GM19193 (cell line): ENCODE results near the gene NDUFA6.
"Not testable (repeated sequence)": the region's sequence is repeated elsewhere in the genome, so short reads cannot be mapped to it uniquely, and the experiment has no call there.

Experiments used
- POLR2A ChIP-seq: IDR thresholded peaks from 4 replicates; pipeline ENCODE4 v1.6.1; 2011; ENCODE audit not compliant: insufficient read depth, insufficient read length; ENCODE audit errors: extremely low read depth

The NDUFA6 gene

GRCh38 chr22:42090596-42091454 lies at the start of gene NDUFA6:
Gene NDUFA6, minus strand, starts transcription at chr22:42090772. Its CDS starts 28 bp downstream, at chr22:42090744.
- TF ChIP-seq POLR2A, result peak; percentile 92

- TF ChIP-seq POLR2A, result no peak
Observed at GRCh38 chr22:42138972-42139371, 48.4 kb upstream of the NDUFA6 start.

GRCh38 chr22:42138122-42138770 lies 47.7 kb upstream of the NDUFA6 start:
- TF ChIP-seq POLR2A, result no peak

GRCh38 chr22:42134100-42135020 lies 43.8 kb upstream of the NDUFA6 start:
- TF ChIP-seq POLR2A, result no peak

- TF ChIP-seq POLR2A, result no peak
Observed at GRCh38 chr22:42132457-42132856, 41.9 kb upstream of the NDUFA6 start.

GRCh38 chr22:42131562-42131961 lies 41.0 kb upstream of the NDUFA6 start:
- TF ChIP-seq POLR2A, result no peak

- not testable (repeated sequence) for TF ChIP-seq POLR2A
Observed at GRCh38 chr22:42130639-42131431, 40.3 kb upstream of the NDUFA6 start, which contains the start of gene CYP2D6. Gene CYP2D6, minus strand, starts transcription at chr22:42130810. Its CDS starts 19 bp downstream, at chr22:42130791.

GRCh38 chr22:42127606-42128005 lies 37.0 kb upstream of the NDUFA6 start:
- TF ChIP-seq POLR2A, result no peak

- TF ChIP-seq POLR2A, result no peak
Observed at GRCh38 chr22:42116848-42117424, 26.4 kb upstream of the NDUFA6 start.

- TF ChIP-seq POLR2A, result no peak
Observed at GRCh38 chr22:42114721-42115120, 24.1 kb upstream of the NDUFA6 start.

- no peak for TF ChIP-seq POLR2A
Observed at GRCh38 chr22:42111798-42112197, 21.2 kb upstream of the NDUFA6 start.

- TF ChIP-seq POLR2A, result no peak
Observed at GRCh38 chr22:42108848-42109247, 18.3 kb upstream of the NDUFA6 start.

- no peak for TF ChIP-seq POLR2A
Observed at GRCh38 chr22:42101199-42101598, 10.6 kb upstream of the NDUFA6 start.

- no peak for TF ChIP-seq POLR2A
Observed at GRCh38 chr22:42091455-42091782, 847 bp upstream of the NDUFA6 start.
